Globus pallidus (tissue), 1 donor: ENCODE measurements around the gene OSM.
"Not testable (repeated sequence)": the region's sequence is repeated elsewhere in the genome, so short reads cannot be mapped to it uniquely, and the experiment has no call there.

ENCODE experiments used
- DNase-seq: peaks from one replicate; pipeline ENCODE4 v3.0.0-alpha.2; 2015; ENCODE audit warnings: low spot score

OSM gene

DNA sequence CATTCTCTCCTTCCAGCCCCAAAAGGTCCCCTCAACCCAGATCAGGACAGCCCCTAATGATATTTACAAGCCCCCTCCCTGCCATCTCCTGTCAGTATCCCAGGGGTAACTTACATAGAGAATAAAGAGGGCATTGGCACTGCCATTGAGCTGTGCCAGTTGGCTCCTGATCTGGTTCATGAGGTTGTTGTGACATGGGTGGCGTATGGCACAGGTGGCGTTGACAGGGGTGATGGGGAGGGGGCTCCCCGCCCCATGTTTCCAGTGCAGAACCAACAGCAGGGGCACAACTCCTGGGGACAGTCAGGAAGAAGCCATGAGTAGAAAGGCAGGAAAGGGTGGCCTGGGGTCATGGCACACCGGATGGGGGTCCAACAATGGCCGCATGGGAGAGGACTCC is 22.0 kb downstream of the OSM start:
- DNase-seq = no peak

DNA sequence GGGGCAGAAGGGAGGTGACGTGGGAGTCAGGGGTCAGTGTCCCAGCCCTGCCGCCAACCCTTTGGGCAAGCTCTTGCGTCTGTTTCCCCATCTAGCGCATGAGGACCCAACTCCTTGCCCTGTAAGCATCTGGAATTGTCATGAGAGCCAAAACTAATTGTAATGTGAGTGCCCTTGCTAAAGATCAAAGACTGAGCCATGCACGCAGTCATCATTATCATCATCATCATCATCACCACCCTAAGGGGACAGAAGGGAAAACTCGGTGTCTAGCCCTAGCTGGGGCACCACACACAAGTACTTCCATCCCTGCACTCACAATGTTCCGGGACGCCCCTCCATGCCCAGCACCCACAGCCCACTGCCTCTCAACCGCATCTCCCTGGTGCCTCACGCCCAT is 22.6 kb downstream of the OSM start:
- no peak for DNase-seq

DNA sequence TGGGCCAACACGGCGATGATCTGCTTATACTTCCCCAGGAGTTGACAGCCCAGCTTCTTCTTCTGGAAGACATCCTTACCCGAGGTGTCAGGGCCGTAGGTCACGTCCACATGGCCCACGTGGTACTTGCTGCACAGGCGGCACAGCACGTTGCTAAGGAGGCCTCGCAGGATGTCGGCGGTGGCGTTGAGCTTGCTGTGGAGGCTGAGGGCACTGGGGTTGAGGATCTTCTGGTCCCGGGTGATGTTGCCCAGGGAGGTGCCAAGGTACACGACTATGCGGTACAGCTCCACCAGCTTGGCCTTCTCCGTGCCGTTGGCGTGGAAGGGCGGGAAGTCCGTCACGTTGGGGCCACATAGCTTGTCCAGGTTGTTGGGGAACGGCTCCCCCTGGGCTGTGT is 23.0 kb downstream of the OSM start:
- no peak for DNase-seq

DNA sequence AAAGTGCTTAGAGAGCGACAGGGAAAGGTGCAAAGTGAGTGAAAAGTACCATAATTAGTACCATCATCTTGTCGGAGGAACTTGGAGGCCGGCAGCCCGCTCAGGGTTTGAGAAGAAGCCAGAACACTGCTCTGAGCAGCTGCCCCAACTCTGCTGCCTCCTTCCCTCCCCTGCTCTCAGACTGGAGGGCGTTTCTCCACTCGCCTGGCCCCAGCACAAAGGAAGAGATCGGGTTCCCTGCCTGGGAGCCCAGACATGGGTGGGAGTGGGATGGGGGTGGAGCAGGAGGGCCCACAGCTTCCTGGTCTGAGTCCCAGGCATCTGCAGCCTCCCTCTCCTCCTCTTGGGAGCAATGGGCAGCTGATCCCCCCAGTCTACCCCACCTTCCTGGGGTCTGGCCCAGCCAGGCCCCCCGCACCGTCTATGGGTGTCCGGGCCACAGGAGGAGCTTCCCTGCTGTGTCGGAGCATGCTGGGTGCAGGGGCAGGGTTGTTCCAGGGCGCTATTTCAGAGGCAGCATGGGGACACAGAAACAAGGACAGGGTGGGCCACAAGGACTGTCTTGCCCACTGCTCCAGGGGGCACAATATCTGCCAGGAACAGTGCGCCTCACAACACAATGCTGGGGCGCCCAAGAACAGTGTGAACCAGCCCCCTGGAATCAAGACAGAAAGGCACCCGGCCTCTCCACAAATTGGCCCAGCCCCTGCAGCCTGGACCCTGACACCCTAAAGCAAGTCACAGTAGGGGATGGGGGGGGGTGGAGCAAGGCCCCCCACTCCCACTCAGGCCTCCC is 24.9 kb downstream of the OSM start:
- DNase-seq = no peak

DNA sequence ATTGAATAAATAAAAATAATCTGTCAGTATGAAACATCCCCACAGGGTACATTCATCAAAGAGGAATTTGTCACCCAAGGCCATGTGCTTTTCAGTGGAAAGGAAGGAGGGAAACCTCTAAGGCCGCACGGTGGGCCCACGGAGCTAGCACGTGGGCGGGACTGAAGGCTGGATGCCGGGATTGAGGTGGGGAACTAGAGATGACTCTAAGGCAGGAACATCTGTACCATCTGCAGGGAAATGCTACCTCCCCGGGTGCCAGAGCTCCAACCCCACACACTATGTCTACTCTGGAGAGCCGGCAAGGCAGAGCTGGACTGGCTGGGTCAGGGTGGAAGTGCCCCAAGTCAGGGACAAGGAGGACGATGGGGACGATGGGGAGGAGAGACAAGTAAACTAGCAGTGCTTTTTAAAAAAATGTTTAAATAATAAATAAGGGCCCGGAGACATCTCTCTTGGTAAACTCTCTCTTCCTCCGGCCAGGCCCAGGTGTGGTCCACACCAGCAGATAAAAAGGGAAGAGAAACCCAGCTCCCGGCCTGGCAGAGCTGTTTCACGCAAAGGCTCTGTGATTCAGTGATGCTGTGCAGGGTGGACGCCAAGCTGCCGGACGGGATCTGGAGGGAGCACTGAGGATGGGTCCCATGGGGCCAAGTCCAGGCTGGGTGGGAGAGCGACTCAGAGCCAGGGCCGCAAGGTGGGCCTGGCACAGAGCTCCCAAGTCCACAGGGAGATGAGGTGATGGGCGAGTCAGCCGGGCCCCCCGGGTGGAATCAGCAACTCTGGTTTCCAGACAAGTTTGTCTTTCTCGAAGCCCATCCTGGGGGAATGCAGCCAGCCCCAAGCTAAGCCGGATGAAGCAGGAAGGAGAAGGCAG is 25.9 kb downstream of the OSM start:
- no peak for DNase-seq

DNA sequence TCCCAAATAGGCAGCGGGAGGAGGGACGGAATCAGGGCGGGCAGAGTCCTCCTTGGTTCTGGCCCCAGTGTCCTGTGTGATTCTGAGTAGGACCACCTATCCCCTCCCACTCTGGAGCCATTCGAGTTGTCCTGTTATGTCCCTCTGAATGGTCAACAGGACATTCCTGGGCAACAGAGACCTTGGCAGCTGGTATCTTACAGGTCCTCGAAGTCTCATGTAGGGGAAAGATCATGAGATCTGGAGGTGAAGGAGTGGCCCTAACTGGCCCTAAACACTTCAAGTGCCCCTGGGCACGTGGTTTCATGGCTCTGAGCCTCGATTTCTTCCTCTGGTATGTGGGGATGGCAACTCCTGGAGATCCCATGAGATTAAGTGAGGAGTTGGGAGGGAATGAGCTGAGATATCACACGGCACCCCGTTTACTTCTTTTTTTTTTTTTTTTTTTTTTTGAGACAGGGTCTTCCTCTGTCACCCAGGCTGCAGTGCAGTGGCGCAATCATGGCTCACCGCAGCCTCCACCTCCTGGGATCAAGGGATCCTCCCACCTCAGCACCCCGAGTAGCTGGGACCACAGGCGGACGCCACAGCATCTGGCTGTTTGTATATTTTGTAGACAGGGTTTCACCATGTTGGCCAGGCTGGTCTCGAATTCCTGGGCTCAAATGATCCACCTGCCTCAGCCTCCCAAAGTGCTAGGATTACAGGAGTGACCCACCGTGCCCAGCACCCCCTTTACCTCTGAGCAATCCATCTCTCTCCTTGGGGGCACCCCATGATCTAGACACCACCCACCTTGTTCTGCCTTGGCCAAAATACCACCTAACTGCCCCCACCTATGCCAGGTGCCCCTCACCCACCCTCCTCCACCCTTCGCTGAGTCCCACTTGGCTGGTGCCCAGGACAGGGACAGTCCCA is 26.9 kb downstream of the OSM start:
- DNase-seq = no peak

DNA sequence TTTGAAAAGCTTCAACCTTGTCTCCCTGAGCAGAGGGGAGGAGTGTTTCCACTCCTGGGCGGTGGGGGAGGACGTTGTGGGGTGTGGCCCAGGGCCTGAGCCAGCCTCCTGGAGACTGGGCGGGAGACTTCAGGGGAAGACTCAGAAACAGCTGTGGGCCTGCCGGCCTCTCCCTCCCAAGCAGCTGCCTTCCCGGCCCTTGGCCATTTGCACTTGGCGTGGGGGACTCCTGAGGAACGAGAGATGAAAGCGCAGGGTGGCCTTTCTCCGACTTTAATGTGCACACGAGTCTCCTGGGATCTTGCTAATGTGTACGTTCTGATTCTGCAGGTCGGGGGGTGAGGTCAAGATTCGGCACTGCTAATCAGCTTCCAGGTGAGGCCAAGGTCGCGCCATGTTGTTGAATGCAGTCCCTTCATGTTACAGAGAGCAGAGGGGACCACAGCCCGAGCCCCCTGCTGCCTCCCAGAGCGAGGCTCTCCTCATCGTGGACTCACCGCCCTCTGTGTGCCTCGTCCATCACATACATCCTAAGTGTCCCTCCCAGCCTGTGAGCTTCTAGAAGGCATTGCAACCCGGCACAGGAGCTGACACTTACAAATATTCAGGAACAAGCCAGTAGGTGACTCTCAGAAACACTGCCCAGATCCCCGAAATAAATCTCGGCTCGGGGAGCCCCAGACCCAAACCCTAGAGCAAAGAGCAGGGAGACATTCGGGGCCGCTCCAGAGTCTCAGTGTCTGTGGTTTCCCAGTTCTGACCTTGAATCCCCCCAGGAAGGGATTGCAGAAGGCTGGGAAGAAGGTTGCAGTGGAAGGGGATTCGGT is 27.8 kb downstream of the OSM start:
- no peak for DNase-seq

DNA sequence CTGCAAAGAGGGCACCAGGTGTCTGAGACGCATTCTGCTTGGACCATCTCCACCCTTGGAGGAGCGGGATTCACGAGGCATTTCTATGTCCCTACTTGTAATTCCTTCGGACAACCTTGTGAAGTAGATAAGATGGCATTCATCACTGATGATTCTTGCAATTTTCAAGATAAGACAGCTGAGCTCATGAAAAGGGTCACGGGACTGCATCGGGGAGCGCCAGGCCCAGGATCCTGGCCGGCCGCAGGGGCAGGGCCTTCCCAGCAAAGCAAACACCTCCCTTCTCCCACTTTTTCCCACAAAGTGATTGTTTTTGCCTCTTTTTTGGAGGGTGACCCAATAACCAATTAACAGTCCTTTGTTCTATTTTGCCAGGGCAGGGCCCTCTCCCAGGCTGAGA is 28.5 kb downstream of the OSM start:
- no peak for DNase-seq

DNA sequence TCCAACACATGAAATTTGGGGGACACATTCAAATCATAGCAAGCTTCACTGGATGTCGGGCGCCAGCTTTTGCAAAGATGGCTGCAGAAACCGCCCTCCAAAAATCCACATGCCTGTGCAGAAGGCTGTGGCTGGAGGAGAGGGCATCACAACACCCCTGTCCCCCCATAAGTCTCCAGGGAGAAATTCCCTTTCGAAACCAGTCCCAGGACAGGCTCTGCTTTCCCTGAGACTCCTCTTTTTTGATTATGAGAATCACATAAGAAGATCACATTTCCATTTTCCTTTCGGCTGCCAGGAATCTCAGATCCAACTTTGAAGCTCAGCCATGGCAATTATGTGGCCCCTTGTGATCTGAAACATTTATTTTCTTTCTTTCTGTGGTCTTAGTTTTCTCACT is 29.8 kb downstream of the OSM start:
- no peak for DNase-seq

DNA sequence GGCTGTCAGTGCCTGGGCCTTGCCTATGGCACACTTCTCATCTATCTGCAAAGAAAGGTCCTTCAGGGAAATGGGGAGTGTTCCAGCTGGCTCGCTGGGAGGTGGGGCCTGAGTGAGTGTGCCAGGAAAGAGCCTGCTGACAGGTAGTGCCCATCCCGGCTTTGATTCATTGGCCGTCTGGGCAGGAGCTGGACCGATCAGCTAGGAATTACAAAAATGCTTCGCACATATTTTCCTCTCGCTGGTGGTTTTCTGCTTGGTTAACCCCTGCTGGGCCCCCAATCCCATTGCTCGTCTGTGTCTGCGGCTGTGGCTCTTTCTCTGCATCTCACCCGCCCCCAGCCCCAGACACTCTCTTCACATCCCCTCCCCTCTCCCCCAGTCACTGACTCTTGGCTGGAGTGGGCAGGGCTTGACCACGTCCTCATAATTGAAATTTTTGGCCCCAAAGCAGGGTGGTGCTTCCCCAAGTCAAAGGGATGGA is 30.9 kb downstream of the OSM start:
- no peak for DNase-seq

DNA sequence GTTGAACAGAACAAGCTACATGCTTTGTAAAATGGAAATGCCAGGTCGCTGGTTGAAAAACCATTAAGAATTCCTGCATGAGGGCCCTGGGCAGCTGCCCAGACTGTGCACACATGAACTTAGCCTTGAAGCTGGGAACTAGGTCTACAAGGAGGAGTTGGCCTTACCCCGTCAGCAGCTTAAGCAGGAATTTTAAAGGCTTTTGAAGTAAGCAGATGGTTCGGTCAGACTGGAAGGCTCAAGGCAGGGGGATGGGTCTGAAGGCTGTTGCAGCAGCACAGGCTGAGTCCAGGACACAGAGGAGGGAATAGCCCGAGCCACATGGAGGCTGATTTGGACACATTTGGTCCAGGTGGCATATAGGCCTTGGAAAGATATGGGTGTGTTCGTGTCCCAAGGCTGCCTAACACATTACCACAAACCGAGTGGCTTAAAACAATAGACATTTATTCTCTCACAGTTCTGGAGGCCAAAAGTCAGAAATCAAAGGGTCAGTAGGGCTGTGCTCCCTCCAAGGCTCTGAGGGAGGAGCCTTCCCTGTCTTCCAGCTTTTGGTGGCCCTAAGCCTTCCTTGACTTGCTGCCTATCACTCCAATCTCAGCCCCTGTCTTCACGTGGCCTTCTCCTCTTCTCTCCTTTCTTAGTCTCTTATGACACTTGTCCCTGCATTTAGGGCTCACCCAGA is 31.7 kb downstream of the OSM start:
- no peak for DNase-seq

DNA sequence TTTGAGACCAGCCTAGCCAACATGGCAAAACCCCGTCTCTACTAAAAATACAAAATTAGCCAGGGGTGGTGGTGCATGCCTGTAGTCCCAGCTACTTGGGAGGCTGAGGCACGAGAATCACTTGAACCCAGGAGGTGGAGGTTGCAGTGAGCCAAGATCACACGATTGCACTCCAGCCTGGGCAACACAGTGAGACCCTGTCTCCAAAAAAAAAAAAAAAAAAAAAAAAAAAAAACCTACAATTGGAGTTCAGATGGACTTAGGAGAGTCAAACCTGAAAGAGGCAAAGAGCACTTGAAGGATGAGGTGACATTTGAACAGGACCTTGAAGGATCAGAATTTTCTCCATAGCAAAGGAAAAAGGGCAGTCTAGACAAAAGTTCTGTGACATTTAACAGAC is 32.3 kb downstream of the OSM start:
- DNase-seq = not testable (repeated sequence)

DNA sequence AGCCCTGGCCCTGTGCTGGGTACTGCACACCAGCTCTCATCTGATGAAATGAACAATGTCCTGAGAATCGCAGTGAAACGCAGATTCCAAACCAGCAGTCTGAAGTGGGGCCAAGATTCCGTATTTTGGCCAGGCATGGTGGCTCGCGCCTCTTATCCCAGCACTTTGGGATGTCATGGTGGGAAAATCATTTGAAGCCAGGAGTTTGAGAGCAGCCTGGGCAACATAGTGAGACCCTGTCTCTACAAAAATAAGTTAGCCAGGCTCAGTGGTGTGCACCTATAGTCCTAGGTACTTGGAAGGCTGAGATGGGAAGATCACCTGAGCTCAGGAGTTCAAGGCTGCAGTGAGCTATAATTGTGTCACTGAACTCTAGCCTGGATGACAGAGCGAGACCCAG is 33.1 kb downstream of the OSM start:
- no peak for DNase-seq

DNA sequence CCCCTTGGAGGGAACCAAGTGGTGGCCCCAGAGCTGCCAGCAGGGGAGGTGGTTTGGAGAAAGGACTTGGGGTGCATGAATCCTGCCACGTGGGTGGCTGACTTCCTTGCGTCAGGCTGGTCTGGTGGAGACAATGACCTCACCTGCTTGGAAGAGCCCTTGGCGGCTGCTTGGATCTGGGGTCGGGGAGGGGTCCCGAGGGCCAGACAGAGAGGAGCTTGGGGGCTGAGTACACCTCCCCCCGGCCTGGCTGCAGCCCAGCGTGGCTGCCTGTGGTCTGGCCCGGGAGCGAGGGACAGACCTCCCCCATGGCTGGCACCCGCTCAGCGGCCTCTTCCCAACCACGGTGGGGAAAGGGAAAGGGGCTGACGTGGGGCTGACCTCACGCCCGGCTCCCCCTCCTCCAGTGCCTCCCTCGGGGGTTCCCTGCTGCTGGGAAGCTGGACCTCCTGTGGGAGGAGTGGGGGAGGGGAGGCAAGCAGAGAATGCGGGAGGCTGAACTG is 33.9 kb downstream of the OSM start:
- DNase-seq = no peak

DNA sequence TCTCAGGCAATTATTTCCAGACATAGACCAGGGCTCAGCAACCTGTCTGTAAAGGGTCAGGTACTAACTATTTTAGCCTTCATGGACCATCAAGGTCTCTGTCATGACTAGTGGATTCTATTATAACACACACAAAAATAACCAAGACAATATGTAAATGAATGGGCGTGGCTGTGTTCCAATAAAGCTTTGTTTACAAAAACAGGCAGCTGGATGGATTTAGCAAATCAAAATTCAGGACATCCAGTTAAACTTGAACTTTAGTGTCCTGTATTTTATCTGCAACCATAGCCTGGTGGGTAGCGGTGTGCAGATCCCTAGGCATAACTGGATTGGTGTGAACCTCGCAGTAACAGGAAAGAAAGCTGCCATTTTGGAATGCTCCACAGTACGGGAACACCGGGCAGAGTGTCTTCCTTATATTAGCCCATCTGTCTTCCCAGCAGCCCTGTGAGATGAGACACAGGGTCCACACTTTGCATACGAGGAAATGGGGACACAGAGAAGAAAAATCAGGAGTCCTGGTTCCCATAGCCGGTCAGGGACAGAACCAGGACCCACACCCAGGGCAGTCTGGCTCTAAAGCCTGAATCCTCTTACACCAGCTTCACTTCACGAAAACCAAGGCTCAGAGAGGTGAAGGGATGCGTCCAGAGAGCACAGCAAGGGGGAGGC is 35.7 kb downstream of the OSM start:
- no peak for DNase-seq

DNA sequence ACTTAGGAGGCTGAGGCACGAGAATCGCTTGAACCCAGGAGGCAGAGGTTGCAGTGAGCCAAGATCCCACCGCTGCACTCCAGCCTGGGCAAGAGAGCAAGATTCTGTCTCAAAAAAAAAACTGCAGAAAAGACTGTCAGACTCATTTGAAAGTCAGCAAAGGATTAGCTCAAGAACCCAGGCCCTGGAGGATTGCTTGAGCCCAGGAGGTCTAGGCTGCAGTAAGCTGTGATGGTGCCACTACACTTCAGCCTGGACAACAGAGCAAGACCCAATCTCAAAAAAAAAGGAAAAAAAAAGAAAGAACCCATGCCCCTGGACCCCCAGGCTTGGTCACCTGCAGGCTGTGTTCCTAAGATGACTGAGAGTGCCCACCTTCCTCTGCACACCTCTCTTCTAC is 36.3 kb downstream of the OSM start:
- DNase-seq = no peak

DNA sequence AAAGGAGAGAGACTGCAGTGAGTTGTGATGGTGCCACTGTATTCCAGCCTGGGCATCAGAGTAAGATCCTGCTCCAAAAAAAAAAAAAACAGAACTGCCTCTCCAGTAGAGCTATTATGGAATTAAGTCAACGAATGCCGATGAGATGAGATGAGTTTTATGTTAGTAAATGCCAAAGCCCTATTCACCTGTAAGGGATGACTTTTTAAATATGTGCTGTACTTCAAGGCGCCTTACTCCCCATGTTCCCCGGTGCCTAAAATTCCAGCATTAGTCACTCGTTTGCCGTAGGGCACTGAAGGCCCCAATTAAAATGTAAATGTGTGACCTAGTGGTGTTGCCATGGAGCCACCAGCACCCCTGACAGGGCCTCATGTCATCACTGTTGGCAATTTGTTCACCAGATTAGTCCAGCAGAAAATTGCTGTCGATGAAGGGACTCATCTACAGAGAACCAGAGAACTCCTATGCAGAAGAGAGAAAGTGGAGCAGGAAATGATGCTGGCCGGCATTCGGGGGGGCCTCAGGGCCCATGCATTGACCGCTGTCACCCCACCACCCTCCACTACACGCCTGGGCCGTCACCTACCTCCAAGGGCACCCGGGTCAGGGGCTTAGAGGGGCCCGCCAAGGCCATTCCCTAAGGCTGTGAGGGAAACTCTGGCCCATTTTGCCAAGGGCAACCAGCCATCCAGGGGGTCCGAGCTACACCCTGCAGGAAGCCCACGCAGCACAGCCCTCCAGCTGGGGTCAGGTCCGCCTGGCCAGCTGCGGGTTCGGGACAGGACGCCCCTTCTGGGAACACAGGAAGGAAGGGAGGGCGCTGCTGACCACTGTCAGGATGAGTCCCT is 37.9 kb downstream of the OSM start:
- DNase-seq = no peak

DNA sequence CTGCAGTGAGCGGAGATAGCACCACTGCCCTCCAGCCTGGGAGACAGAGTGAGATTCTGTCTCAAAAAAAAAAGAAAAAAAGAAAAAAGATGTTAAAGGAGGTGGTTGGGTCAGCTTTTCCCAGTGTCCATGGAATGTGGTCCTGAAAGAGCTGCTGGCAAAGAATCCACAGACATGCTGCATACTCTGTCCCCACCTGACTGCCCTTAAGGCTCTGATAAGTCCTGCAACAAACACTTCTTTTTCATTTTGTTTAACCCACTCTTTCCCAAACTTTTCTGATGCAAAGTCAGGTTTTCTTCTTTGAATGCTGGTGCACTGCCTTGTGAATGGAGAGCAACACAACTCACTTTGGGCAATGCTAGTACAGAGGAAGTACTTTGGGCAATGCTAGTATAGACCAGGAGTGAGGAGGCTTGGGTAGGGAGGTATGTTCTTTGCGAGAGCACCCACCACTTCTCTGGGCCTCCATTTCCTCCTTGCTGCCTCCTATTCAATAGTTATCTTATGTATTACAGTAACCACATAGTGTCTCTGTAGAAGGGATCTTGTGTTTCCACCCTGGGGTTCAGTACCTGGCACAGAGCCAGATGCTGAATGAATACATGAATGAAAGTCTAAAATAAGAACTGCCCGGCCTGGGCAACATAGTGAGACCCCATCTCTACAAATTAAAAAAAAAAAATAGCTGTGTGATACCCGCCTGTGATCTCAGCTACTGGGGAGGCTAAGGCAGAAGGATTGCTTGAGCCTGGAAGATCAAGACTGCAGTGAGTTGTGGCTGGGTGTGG is 39.0 kb downstream of the OSM start:
- DNase-seq = no peak
